ENCODE measurements around the gene SLC50A1. TPM values are rescaled to one million over a fixed set of nuclear protein-coding genes. Genes with fewer than 3 reads are reported as not detected.
A peak's percentile ranks its signal among the peaks of the same experiment; 100 is the strongest.

The SLC50A1 gene
- total and polyA plus RNA-seq, 9 of the 15 experiments (the other 6 are each of a cell fraction or from before 2014, with no cell fraction given): 46.5 to 132 (median 91.9) TPM

- TF ChIP-seq CBFB (CRISPR knock-in tag; IDR thresholded peaks at IDR 0.05) (no peak), ZNF444 (CRISPR knock-in tag; IDR thresholded peaks at IDR 0.05) (no peak), NELFE (IDR thresholded peaks at IDR 0.05; ENCODE audit: insufficient read depth, insufficient read length) (no peak), STAG1 (CRISPR knock-in tag; IDR thresholded peaks at IDR 0.05; ENCODE audit: borderline replicate concordance) (no peak), SIX5 (IDR thresholded peaks at IDR 0.05; ENCODE audit: borderline replicate concordance in 1 of 2, insufficient read depth in 1 of 2, low read depth in 1 of 2, low read length in 2 of 2) (no peak), HMG20B (CRISPR knock-in tag; IDR thresholded peaks at IDR 0.05) (no peak), CTBP1 (IDR thresholded peaks at IDR 0.05; ENCODE audit: borderline replicate concordance) (peak; percentile 80), ZBED1 (IDR thresholded peaks at IDR 0.05) (no peak), SRSF1 (IDR thresholded peaks at IDR 0.05; ENCODE audit: low read depth, low read length) (no peak), ZNF449 (CRISPR knock-in tag; IDR thresholded peaks at IDR 0.05) (no peak), ZBTB1 (CRISPR knock-in tag; IDR thresholded peaks at IDR 0.05; ENCODE audit: borderline replicate concordance, low read depth) (no peak), ZEB2 (IDR thresholded peaks at IDR 0.05) (peak; percentile 51; the same call in 1 of the 2 replicates), RBM22 (IDR thresholded peaks at IDR 0.05; ENCODE audit: low read depth, low read length, poor library complexity, severe bottlenecking) (no peak), POLR2B (IDR thresholded peaks at IDR 0.05; ENCODE audit: low read depth, partially characterized antibody) (no peak), ZNF143 (CRISPR knock-in tag; IDR thresholded peaks at IDR 0.05) (no peak), CEBPB (tag; IDR thresholded peaks at IDR 0.05) (no peak), MECOM (CRISPR knock-in tag; IDR thresholded peaks at IDR 0.05) (no peak), IRF9 (tag; IDR thresholded peaks at IDR 0.05) (no peak), ZNF175 (CRISPR knock-in tag; IDR thresholded peaks at IDR 0.05; ENCODE audit: low read depth) (no peak)
- TF ChIP-seq, protein P1, sequence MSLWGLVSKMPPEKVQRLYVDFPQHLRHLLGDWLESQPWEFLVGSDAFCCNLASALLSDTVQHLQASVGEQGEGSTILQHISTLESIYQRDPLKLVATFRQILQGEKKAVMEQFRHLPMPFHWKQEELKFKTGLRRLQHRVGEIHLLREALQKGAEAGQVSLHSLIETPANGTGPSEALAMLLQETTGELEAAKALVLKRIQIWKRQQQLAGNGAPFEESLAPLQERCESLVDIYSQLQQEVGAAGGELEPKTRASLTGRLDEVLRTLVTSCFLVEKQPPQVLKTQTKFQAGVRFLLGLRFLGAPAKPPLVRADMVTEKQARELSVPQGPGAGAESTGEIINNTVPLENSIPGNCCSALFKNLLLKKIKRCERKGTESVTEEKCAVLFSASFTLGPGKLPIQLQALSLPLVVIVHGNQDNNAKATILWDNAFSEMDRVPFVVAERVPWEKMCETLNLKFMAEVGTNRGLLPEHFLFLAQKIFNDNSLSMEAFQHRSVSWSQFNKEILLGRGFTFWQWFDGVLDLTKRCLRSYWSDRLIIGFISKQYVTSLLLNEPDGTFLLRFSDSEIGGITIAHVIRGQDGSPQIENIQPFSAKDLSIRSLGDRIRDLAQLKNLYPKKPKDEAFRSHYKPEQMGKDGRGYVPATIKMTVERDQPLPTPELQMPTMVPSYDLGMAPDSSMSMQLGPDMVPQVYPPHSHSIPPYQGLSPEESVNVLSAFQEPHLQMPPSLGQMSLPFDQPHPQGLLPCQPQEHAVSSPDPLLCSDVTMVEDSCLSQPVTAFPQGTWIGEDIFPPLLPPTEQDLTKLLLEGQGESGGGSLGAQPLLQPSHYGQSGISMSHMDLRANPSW (CRISPR knock-in tag; IDR thresholded peaks at IDR 0.05): no peak
- TF ChIP-seq, protein P2, sequence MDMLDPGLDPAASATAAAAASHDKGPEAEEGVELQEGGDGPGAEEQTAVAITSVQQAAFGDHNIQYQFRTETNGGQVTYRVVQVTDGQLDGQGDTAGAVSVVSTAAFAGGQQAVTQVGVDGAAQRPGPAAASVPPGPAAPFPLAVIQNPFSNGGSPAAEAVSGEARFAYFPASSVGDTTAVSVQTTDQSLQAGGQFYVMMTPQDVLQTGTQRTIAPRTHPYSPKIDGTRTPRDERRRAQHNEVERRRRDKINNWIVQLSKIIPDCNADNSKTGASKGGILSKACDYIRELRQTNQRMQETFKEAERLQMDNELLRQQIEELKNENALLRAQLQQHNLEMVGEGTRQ (CRISPR knock-in tag; IDR thresholded peaks at IDR 0.05): no peak
- TF ChIP-seq, protein P3, sequence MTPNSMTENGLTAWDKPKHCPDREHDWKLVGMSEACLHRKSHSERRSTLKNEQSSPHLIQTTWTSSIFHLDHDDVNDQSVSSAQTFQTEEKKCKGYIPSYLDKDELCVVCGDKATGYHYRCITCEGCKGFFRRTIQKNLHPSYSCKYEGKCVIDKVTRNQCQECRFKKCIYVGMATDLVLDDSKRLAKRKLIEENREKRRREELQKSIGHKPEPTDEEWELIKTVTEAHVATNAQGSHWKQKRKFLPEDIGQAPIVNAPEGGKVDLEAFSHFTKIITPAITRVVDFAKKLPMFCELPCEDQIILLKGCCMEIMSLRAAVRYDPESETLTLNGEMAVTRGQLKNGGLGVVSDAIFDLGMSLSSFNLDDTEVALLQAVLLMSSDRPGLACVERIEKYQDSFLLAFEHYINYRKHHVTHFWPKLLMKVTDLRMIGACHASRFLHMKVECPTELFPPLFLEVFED (CRISPR knock-in tag; conservative IDR thresholded peaks at IDR 0.05): no peak
Observed at GRCh38 chr1:155137154-155137949, 1.7 kb downstream of the SLC50A1 start (continued).

Measured in K562 (cell line).